T1000 (cell line): ENCODE results near the gene PIGZ.

ENCODE experiments used
- DNase-seq: peaks from one replicate; lab custom pipeline; 2025; ENCODE audit warnings: mixed read lengths; lab: John Stamatoyannopoulos, UW

Gene PIGZ

DNA sequence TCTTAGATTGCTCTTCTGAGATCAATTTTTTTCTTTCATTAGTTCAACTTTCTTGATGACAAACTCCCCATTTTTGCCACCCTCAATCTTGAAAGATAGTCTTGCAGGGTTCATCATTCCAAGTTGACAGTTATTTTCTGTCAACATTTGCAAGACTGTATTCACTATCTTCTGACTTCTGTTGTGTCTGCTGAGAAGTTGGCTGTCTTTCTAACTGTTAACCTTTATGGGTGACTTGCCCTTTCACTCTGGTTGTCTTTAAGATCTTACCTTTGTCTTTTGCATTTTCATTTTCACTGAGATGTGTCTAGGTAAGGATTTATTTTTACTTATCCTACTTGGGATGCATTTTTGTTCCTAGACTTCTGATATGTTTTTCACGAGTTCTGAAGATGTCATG, 14.6 kb upstream of the PIGZ start:
- no peak for DNase-seq

DNA sequence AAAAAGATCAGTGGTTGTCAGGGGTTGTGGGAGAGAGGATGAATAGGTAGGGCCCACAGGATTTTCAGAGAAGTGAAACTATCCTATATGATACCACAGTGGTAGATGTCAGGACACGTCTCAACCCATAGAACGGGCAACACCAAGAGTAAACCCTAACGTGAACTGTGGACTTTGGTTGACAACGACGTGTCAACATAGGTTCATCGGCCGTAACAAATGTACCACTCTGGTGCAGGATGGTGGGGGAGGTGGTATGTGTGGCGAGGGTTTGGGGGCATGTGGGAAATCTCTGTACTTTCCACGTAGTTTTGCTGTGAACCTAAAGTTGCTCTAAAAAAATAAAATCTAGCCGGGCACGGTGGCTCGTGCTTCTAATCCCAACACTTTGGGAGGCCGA, 13.0 kb upstream of the PIGZ start:
- no peak for DNase-seq

DNA sequence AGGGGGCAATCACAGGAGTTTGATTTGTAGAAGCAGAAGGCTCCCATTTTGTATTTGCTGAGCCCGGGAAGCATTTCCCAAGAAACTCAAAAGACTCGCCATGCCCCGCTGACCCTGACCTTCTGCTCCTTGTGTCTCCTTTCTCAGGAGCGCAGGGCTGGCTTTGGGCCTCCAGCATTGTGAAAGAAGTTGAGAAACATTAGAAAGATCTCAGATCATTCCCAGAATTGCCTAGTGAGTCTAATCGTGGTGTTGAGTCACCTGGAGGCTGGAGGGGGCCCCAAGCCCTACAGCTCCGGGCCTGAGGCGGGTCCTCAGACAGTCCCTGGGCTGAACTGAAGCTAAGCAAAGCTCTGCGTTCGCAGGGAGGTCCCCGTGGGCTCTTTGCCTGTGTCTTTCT, 10.9 kb upstream of the PIGZ start:
- no peak for DNase-seq

DNA sequence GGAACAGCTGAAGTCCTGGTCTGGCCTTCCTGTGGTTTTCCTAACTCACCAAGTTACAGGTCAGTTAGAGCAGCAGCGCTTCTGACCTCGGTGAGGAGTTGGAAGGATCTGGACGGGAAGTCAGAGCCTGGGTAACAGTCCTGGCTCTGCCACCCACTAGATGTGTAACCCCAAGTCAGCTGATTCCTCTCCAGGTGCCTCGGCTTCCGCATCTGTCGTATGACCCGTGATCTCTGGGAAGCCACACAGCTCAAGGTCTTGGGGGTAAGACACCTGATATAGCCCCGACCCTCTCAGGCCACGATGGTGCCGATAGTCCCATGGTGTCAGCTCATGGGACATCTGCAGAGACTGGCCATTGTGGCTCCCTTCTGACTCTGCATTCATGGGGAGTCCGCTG, 8.3 kb upstream of the PIGZ start:
- DNase-seq = no peak

DNA sequence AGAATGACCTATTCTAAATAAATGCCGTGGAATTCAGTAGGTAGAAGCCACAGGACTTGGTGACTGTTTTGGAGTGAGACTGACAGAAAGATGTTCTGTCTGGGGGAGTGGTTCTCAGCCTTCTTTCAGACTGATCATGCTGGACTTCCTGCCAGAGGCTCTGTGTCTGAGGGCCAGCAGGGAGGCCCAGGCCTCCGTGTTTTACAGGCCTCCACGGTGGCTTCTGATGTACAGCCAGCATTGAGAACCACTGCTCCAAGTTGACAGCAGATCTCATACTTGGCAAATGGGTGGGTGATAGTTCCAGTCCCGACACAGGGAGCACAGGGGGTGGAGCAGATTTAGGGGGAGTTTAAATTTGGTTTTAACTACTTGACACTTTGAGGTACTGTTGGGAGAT, 6.7 kb upstream of the PIGZ start:
- DNase-seq = no peak

DNA sequence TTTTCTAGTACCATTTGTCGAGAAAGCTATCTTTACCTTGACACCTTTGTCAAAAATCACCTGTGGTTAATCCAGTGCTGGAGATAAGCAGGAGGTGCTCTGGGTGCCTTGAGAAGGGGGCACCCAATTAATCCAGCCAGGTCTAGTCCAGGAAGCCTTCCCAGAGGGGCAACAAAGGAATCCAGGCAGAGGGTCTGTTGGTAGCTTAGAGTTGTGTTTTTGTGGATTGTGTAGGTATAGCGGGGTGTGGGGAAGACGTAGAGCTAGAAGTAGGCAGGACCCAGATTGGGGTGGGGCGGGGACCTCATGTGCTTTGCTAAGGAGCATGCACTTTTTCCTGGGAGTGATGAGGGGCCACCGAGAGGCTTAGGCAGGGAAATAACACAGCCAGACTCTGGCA, 6.0 kb upstream of the PIGZ start:
- DNase-seq = no peak

DNA sequence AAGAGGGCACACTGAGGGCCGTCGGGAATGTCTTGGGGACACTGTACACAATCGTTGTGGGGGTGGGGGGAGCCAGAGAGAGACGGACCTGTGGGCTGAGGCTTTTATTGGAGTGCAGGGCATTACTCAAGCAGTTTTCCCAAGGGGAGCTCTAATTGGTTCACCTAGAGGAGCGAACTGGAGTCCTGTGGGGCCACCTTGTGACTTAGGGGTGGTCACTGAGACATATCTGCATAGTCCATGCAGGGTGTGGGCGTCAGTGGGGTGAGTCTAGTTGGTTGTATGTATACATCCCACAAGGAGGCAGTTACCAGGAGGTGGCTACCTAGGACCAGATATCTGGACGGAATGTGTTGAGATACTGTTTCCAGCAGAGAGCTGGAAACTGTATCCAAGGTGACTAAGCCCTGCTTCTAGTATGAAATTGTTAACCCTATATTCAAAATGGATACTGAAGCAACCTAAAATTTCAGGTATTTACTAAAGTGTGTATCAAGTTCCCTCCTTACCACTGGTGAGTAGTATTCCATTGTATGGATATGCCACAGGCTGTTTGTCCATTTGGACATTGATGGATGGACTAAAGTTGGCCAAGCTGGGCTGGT, 2.6 kb upstream of the PIGZ start:
- no peak for DNase-seq

DNA sequence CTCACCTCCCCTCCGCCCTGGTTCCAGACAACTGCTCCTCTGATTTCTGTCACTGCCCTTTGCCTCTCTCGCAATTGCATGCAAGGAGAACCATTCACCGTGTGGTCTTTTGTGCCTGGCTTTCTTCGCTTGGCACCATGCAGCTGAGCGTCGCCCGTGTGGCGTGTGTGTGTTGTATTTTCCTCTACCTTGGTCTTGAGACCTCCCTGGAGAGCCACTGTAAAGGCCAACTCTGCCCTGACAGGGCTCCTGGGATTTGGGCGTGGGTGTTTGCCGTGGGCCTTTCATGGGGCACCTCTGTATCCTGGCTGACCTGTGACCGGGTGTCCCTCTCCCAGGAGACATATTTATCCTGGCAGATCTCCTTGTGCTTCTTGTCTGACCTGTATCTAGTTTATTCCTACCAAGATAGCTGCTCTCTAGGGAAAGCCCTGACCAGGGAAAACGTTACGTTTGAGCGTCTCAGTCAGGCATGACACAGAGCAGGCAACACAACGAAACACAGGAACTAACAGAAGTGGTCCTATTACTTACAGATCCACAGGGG, 2.0 kb upstream of the PIGZ start:
- no peak for DNase-seq

DNA sequence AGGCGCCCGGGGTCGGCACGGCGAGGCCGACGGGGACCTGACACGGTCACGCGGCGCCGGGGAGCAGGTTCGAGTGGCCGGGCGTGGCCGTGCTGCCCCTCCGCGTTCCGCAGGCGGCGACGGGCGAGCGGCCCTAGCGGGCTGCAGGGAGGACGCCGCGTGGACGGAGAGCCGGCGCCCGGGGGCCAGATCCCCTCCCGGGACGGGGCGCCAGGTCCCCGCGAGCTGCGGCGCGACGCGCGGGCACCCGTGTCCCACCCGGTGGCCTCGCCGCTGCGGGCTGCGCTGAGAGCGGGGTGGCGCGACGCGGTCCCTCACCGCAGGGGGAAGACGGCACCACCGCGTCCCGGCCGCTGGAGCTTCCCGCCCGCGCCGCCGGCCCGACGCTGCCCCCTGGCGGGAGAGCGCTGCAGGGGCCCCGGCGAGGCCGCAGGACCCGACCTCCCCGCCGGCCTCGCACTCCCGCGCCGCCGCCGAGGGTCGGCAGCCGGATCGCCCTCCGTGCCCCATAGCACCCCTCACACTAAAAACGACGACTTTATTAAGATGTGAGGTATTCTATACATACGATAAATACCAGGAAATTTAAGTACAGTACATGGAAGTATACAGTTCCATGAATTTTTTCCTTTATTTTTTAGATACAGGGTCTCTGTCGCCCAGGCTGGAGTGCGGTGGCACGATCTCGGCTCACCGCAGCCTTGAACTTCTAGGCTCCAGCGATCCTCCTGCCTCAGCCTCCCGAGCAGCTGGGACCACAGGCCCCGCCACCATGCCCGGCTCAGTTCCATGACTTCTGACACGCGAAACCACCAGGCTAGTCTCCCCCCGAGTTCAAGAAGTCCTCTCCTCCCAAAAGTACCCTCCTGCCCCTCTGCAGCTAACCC, 1.3 kb upstream of the PIGZ start:
- peak; percentile 26 for DNase-seq

DNA sequence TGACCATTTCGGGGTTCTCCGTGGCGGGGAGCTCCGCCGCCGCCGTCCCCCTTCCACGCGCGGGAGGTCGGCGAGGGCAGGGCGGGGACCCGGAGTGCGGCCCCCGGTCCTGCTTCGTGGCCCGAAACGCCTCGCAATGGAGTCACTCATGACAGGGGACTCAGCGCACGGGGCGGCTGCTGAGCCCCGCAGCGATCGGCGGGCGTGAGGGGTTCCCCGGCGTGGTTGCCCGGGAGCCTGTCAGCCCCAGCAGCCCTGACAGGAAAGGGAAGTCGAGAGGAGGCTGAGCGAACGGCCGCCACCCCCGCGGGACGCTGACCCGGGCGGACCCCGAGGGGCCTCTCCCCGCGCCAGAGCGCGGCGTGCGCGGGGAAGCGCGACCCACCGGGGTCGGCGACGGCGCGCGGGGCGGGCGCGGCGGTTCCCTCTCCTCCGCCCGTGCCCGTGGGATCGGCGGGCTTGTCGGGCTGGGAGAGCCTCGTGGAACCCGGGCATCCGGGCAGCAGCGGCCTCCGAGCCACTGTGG, 564 bp upstream of the PIGZ start:
- DNase-seq = no peak

DNA sequence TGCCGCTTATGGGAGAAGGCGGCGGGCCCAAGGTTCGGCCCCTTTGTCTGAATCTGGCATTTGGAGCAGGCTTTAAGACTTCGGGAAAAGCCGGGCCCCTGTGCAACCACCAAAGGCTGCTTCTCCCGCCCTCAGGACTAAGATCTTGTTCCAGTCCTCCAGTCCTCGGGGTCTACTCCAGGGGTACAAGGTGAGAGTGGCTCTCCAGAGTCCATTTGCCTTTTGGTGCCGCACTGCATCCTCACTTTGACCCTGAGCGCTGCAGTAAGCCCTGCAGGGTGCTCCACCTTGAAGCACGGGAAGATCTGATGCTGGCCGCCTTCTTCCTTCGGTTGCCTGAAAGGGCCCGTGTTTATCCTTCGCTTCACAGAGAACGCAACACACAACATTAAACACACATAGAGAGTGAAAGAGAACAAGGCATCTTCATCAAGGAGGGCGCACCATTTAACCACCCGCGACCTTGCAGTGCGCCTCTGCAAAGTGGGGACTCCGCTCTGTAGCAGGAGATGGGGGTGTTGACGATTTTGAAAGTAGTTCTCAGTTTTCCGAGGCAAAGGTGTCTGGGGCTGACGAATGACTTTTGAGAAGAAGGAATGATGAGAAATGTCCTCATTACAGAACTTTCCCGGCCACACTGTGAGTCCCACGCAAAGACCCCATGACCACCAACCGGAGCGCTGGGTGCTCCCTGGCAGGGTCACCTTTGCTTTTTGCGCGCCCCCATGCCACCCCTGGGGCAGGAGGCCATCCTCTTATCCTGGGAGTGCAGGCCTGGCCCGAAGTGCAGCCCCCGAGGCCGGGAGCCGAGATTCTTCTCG, 1.0 kb downstream of the PIGZ start:
- DNase-seq = no peak

DNA sequence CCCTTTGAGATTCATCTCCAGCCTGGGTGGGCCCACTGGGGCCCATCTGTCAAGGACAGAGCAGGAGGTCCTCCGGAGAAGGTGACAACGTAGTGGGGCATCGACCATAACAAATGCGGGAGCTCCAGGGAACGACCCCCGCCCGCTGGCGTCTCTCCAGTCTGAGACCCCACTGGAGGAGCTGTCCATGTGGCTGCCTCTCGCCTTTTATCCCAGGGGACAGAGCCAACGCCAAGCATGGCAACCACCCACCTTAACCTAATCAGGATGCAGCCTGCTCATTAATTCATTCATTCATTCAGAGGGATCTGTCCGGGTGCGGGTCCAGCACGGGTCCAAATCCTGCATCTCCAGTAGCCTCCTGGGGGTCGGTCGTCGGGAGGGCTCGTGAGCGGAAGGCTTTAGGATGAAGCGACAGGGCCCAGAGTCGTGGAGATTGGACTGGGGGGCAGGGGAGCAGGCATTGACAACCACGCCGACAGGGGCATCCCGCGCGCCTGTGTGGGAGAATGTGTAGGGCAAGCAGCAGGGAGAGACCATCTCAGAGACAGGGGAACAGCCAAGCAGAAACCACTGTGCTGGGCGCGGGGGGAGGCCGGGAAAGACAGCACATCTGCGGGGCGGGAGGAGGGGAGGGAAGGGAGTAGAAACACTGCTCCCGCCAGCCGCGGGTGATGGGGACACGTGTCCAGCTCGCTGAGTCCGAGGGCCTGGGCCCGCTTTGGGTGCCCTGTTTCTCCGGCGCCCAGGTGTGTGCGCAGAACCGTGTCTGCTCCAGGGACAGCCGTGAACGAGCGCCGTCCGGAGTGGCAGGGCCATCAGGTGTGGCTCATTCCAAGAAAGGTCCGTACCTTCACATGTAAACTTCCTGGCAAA, 1.9 kb downstream of the PIGZ start:
- DNase-seq = no peak

DNA sequence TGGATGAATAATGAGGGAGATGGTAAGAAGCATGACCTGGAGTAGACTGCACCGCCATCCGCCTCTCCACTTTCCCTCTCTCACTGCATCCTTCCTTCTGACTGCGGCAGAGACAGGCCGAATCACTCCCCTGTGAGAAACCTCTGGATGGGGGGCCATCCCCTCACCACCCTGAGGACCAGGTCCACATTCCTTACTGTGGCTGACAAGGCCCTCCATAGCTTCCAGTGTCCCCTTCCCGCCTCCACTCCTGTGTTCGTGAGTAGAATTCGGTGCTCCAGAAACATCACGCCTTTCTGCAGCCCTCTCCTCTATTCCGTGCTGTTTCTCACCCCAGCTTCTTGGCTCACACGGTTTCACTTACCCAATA, 2.8 kb downstream of the PIGZ start:
- DNase-seq = no peak

DNA sequence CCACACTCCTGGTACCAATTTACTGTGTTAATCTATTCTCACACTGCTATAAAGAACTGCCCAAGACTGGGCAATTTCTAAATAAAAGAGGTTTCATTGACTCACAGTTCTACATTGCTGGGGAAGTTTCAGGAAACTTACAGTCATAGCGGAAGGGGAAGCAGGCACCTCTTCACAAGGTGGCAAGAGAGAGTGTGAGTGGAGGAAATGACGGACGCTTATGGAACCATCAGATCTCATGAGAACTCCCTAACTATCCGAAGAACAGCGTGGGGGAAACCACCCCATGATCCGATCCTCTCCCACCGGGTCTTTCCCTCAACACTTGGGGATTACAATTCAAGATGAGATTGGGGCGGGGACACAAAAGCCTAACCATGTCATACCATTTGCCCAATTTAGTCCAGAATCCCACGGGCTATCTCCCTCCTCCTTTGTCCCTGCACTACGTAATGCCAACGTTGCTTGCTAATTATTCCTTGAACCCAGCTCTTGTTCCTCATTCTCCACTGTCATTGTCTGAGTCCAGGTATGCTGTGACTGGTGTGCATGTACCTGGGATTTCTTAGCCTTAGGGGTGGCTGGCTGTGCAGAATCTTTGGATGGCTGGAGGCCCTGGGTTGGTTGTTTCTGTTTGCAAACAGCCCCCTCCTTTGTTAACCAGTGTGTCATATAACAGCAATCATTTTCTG, 3.4 kb downstream of the PIGZ start:
- no peak for DNase-seq

DNA sequence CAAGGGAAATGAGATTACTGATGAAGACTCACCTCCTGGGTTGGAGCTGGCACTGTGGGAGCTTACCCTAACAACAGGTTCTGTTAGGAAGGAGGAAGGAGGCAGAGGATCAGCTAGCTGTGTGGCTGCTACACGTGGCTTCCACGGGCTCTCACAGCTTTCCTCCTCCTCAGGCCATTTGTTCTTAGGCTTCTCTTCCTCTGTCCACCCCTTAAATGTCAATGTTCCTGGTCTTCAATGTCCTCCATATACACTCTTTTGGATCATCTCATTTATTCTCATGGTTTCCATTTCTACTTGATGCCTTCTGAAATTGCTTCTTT, 5.0 kb downstream of the PIGZ start:
- DNase-seq = no peak

DNA sequence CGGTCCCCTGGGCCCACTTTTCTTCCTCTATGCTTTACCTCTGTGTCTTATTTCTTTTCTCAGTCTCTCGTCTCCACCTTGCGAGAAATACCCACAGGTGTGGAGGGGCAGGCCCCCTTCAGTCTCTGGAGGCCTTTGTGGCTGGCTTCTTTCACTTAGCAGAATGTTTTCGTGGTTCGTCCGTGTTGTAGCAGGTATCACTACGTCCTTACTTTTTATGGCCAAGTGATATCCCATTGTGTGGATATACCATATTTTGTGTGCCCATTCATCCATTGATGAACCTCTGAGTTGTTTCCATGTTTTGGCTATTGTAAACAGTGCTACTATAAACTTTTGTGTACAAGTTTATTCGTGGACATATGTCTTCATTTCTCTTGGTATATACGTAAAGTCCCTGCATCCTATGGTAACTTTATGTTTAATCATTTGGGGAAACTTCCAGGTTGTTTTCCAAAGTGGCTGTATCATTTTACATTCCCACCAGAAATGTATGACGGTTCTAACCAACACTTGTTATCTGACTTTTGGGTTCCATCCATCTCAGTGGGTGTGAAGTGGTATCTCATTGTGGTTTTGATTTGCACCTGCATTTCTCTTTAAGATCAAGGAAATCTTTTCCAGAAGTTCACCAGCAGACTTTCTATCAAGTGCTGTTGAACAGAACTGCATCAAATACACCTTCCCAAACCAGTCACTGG, 5.6 kb downstream of the PIGZ start:
- no peak for DNase-seq

DNA sequence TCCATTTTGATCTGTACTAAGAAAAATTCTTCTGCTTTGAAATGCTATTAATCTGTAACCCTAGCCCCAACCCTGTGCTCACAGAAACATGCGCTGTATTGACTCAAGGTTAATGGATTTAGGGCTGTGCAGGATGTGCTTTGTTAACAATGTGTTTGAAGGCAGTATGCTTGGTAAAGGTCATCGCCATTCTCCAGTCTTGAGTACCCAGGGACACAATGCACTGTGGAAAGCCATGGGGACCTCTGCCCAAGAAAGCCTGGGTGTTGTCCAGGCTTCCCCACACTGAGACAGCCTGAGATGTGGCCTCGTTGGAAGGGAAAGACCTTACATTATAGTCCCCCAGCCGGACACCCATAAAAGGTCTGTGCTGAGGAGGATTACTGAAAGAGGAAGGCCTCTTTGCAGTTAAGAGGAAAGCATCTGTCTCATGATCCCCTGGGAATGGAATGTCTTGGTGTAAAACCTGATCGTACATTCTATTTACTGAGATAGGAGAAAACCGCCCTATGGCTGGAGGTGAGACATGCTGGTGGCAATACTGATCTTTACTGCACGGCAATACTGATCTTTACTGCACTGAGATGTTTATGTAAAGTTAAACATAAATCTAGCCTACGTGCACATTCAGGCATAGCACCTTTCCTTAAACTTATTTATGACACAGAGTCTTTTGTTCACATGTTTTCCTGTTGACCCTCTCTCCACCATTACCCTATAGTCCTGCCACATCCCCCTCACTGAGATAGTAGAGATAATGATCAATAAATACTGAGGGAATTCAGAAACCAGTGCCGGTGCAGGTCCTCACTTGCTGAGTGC, 6.3 kb downstream of the PIGZ start:
- no peak for DNase-seq

DNA sequence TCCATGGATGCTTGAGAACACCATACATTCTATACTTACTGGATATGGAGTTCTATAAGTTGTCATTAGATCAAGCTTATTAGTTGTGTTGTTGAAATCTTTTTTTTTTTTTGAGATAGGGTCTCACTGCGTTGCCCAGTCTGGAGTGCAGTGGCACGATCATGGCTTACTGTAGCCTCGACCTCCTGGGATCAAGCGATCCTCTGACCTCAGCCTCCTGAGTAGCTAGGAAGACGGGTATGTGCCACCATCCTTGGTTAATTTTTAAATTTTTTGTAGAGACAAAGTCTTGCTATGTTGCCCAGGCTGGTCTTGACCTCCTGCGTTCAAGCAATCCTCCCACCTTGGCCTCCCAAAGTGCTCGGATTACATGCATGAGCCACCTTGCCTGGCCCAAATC, 13.8 kb downstream of the PIGZ start:
- DNase-seq = no peak

DNA sequence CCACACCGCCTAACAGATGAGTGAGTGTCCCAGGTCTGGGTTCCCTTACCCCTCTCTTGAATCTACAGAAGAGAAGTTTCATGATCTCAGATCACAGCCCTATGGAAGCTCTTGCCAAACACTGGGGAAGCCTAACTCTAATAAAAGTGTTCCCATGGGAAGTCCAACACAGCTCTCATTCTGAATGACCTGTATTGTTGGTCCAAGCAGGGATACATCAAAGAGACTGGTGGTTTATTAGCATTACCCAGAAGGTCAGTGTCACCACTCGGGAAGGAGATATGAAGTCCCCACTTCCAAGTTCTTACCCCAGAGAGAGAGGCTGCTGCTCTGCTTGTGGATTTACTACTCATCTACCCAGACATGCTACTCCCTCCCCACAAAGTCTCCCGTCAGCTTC, 17.3 kb downstream of the PIGZ start:
- no peak for DNase-seq

DNA sequence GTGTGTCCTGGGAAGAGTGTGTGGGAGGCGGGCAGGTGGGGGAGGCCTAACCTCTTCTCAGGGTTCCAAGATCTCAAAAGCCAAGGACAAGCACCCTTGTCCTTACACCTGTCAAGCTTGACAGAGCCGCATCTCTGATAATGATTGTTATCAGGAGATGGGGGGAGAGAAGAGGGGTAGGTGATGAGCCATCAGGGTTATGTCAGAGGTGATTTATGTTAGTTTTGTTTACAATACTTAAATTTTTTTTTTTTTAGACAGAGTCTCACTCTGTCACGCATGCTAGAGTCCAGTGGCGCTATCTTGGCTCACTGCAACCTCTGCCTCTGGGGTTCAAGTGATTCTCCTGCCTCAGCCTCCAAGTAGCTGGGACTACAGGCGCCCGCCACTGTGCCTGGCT, 18.9 kb downstream of the PIGZ start:
- no peak for DNase-seq
